Measurements from ENCODE around the gene TMEM151B.

GRCh38 chr6:44256775-44257024 is 13.6 kb upstream of the TMEM151B start:
- TF ChIP-seq POLR2A (IDR thresholded peaks at IDR 0.05) (no peak), CTCF (IDR thresholded peaks at IDR 0.05) (no peak), EP300 (IDR thresholded peaks at IDR 0.05) (no peak), POLR2AphosphoS5 (IDR thresholded peaks at IDR 0.05) (no peak)
